K562 (cell line): ENCODE data around the gene UBE2L3. TPM values are rescaled to one million over a fixed set of nuclear protein-coding genes. Genes with fewer than 3 reads are reported as not detected.

Experiments
- CHD4 ChIP-seq: fragments of 200-600 bp; sonication (generic); IDR thresholded peaks from 3 replicates; pipeline ENCODE4 v1.6.1; 2012; ENCODE audit warnings: low read depth, mild to moderate bottlenecking, mixed read lengths, low read length, inconsistent platforms; ENCODE audit not compliant: insufficient read depth, insufficient replicate concordance, poor library complexity, severe bottlenecking
- IFI16 ChIP-seq: fragments of 250-450 bp; sonication (Bioruptor Pico); IDR thresholded peaks from 2 replicates; pipeline ENCODE4 v2.1.2; 2022; ENCODE audit warnings: mild to moderate bottlenecking, inconsistent platforms
- POLR2AphosphoS5 ChIP-seq: IDR thresholded peaks from 2 replicates; pipeline ENCODE4 v1.6.1; 2011; ENCODE audit warnings: mild to moderate bottlenecking, low read depth, low read length, moderate library complexity; ENCODE audit not compliant: control insufficient read depth, insufficient read depth
- POLR2G ChIP-seq: fragments of 200-400 bp; formaldehyde crosslinking; IDR thresholded peaks from 2 replicates; pipeline ENCODE4 v1.6.1; 2017; ENCODE audit warnings: low read depth, mild to moderate bottlenecking, antibody characterized with exemption, low read length, moderate library complexity
- SRSF7 ChIP-seq: fragments of 200-400 bp; formaldehyde crosslinking; optimal IDR thresholded peaks from 2 replicates; pipeline ENCODE3; 2017; ENCODE audit warnings: mild to moderate bottlenecking, low read depth, low read length
- ZFP36 ChIP-seq: fragments of 150-350 bp; IDR thresholded peaks from 2 replicates; pipeline ENCODE4 v1.6.1; 2018; ENCODE audit warnings: low read length, low read depth; ENCODE audit not compliant: partially characterized antibody
- ZNF717 ChIP-seq: fragments of 250-450 bp; sonication (Bioruptor Pico); IDR thresholded peaks from 2 replicates; pipeline ENCODE4 v1.5.0; 2021
- polyA plus RNA-seq, 8 experiments: library from polyadenylated mRNA; depleted of rRNA in 4 of 8; stranded (reverse) in 5 of 8; unstranded in 3 of 8; fragments of >200 nt; fragmentation: Nextera tagmentation in 2 of 8; fragmentation: Illumina TruSeq in 1 of 8; extraction: Ambion mirVana in 2 of 8; extraction: Trizol in 1 of 8; gene quantifications; 2 replicates each; pipeline versions ENCODE4 v1.2.1 to v1.2.3, GENCODE V29; 2011 to 2014; ENCODE audit warnings: inconsistent platforms in 1 of 8, missing spikeins in 1 of 8
- total RNA-seq, 7 experiments: library from RNA; depleted of rRNA in 6 of 7; stranded (reverse); fragments of >200 nt in 6 of 7; fragmentation: Illumina TruSeq in 2 of 7; extraction: Trizol in 2 of 7; gene quantifications; 2 replicates each; pipeline versions ENCODE4 v1.2.1 to v1.2.3, GENCODE V29; 2011 to 2021; ENCODE audit warnings: low replicate concordance in 1 of 7
- TF ChIP-seq, protein P1 (sequence below): fragments of 200-800 bp; sonication (Bioruptor generic); IDR thresholded peaks from 2 replicates; pipeline ENCODE4 v1.6.1; 2017; ENCODE audit warnings: missing genetic modification characterization, missing compliant biosample characterization
- TF ChIP-seq, protein P2 (sequence below), 2 experiments: IDR thresholded peaks; 2 replicates each; pipeline ENCODE4 v1.6.1; 2011; ENCODE audit warnings: borderline replicate concordance in 1 of 2, control low read depth in 1 of 2, low read depth in 1 of 2, low read length in 1 of 2, mild to moderate bottlenecking in 1 of 2, mixed read lengths in 1 of 2, moderate library complexity in 1 of 2; ENCODE audit not compliant: insufficient read depth in 1 of 2, insufficient read length in 1 of 2, poor library complexity in 1 of 2, severe bottlenecking in 1 of 2; ENCODE audit errors: extremely low read depth in 1 of 2
- TF ChIP-seq, protein P3 (sequence below): fragments of 450-650 bp; IDR thresholded peaks from 2 replicates; pipeline ENCODE4 v1.6.1; 2016; ENCODE audit warnings: low read depth, mild to moderate bottlenecking, moderate library complexity

UBE2L3 gene
- total and polyA plus RNA-seq, 9 of the 15 experiments (the other 6 are each of a cell fraction or from before 2014, with no cell fraction given), result 215 to 625 (median 285) TPM

DNA sequence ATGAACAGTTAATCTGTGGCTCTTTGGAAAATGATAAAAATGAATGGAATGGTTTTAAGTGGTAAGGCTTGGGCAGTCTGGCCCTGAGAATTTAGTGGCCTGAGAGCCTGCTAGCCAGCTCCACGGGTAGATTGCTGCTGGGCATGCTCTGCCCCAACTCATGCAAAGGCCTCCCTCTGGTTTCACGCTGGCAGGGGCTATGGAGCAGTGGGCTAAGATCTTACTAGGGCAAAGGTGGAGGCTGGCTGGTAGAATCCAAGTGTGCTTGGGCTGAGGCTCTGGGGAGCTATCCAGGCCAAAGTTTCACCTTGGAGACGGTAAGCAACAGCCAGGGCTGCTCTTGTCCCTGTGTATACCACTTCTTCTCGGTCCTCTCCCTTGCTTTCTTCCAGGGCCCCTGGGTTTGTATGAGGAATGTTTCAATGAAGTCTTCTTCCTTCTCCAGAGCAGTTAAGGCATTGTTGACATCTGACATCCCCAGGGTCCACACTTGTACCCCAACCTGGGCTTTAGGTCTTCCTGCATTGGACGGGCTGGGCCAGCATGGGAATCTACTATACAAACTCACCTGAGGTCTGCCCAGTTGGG, 27.4 kb downstream of the UBE2L3 start (continued):
- TF ChIP-seq, protein P1, sequence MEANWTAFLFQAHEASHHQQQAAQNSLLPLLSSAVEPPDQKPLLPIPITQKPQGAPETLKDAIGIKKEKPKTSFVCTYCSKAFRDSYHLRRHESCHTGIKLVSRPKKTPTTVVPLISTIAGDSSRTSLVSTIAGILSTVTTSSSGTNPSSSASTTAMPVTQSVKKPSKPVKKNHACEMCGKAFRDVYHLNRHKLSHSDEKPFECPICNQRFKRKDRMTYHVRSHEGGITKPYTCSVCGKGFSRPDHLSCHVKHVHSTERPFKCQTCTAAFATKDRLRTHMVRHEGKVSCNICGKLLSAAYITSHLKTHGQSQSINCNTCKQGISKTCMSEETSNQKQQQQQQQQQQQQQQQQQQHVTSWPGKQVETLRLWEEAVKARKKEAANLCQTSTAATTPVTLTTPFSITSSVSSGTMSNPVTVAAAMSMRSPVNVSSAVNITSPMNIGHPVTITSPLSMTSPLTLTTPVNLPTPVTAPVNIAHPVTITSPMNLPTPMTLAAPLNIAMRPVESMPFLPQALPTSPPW (CRISPR knock-in tag), result no peak
- TF ChIP-seq ZFP36, result no peak
- TF ChIP-seq, protein P2, sequence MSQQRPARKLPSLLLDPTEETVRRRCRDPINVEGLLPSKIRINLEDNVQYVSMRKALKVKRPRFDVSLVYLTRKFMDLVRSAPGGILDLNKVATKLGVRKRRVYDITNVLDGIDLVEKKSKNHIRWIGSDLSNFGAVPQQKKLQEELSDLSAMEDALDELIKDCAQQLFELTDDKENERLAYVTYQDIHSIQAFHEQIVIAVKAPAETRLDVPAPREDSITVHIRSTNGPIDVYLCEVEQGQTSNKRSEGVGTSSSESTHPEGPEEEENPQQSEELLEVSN (IDR thresholded peaks at IDR 0.05; ENCODE audit: borderline replicate concordance in 1 of 2, extremely low read depth in 1 of 2, insufficient read depth in 1 of 2, insufficient read length in 1 of 2, low read depth in 1 of 2, low read length in 1 of 2, poor library complexity in 1 of 2, severe bottlenecking in 1 of 2), result peak in 1 of 2 experiments; percentile 21
- TF ChIP-seq CHD4, result no peak
- TF ChIP-seq, protein P3, sequence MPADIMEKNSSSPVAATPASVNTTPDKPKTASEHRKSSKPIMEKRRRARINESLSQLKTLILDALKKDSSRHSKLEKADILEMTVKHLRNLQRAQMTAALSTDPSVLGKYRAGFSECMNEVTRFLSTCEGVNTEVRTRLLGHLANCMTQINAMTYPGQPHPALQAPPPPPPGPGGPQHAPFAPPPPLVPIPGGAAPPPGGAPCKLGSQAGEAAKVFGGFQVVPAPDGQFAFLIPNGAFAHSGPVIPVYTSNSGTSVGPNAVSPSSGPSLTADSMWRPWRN, result no peak
- 0 out of 2 replicates have a peak, but pooled peaks have one; percentile 35 for TF ChIP-seq POLR2AphosphoS5
- TF ChIP-seq SRSF7, result no peak
- peak; percentile 38; the same call in 1 of the 2 replicates for TF ChIP-seq POLR2G
- TF ChIP-seq ZNF717 (CRISPR knock-in tag), result no peak
- TF ChIP-seq IFI16 (CRISPR knock-in tag), result no peak
- TF ChIP-seq, all 486 proteins: peak for 11
